ENCODE data around the gene TSPYL1.
A peak's percentile ranks its signal among the peaks of the same experiment; 100 is the strongest.
"Not testable (repeated sequence)": the region's sequence is repeated elsewhere in the genome, so short reads cannot be mapped to it uniquely, and the experiment has no call there.

Gene TSPYL1

DNA sequence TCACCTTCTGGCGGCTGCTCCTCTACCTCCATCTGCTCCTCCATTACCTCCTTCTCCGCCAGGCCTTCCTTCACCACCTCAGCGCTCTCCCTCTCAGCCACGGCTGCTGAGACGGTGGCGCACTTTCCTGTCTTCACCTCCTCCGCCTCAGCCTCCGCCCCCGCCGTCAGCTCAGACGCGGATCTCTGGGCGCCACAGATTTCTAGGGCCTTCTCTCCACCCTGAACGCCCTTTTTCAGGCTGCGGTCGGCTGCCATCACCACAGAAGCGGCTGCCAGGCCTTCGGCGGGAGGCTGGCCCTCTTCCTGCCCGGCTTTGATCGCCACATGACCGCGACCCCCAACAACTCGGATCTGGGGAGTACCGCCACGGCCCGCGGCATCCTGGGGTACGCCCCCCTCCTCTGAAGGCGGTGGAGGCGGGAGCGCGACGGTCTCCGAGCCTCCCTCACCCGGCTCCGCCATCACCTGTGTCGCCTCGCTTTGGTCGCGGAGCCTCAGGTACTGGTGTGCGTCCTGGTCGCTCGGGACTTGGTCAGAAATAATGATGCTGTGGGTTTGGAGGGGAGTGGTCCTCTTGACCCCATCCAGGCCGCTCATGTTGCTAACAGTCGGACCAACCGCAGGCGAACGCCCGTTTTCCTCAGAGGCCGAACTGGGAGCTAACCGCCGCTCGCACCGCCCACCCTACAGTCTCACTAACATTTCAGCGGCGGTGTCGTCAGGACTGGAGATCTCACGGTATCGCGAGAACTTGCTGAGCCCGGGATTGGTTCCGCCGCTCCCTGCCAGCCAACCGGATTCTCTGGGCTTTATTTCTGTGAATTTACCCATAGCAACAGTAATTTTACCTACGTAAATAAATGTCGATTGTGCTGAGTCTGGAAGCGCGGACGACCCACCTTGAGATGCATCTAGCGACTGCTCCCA lies at the start of gene TSPYL1:
TSS of gene TSPYL1 (minus strand) at position 699 of the 929 bp plus-strand sequence. CDS start at position 599, 100 bp downstream.
- DNase-seq (ENCODE audit: low spot score) = peak; percentile 97

DNA sequence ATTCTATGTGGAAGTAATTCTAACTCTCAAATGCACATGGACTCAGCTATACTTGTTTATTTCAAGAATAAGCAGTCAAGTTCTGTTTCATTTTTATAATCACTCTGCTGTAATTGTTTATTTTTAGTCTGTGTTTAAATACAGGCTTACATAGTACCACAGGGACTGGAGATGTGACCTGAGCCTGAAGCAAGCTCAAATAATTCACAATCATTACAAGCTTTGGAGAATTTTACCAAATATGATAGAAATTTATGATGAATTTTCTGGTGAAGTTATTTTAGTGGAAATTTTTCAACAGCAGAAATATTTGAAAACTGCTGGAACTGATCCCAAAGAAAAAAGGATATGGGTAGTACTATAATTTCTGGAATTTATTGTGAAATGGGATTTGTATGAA lies 49.4 kb upstream of the TSPYL1 start:
- DNase-seq (ENCODE audit: low spot score) = no peak

DNA sequence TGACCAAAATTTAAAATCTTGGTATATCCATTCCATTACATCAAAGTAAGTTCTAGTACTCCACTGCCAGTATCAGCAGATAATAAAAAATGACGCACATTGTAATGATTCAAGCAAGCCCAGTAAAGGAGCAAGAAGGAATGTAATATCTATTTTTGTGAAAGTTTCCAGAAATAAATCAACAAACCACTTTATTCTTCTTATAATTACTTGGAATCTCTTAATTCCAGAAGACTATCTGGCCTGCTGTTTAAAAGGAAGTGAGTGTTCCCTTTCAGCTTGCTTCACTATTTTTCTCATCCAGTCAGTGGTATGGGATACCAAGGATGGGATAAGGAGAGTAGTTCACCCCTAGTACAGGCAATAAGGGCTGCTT lies 48.8 kb upstream of the TSPYL1 start:
- DNase-seq (ENCODE audit: low spot score) = no peak

DNA sequence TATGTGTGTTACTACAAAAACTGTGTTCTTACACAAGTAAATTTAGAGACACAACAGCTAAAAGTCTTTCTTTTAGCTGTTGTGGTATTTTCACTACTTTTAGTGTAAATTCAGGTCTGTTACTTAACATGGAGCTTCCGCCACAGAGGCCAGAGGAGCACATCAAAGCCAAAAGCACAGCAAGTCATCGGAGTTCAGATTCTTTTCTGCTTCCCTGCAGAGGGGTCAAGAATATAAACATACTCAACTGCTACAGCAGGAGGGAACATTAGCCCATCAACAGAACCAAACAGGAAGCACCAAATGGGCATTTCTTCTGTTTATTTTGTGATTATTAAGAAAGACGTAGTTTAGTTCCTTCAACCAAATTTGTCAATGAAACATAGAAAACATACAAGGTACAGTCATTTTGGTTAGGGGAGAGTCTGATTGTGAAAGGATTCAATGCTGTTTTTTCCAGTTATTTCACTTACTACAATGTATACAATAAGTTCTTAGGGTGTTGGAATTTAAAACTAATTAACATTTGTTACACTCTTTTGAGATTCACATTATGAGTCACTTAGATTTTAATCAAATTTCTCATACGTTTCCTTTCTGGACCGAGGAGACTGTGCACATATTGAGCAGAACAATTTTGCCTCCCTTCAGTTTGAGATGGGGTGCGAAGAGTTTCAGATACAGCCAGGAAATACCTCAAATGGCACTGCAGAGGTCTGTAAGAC lies 48.2 kb upstream of the TSPYL1 start:
- no peak for DNase-seq (ENCODE audit: low spot score)

DNA sequence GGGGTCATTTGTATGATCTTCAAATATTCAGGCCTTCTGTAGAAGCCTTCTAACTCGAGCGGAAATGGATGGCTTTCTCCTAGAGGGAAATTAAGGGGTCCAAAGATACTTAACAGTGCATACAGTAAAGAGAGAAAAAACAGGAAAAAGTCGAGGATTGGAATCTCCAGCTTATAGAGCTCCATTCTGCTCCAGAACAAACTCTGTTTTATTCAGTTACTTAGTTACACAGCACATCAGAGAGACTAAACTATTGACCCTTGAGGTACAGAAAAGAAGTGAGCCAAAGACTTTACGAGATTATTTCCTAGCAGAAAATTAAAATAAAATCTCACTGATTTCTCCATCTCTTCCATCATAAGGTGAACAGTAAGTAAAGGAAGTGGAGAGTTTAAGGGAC lies 47.3 kb upstream of the TSPYL1 start:
- no peak for DNase-seq (ENCODE audit: low spot score)

DNA sequence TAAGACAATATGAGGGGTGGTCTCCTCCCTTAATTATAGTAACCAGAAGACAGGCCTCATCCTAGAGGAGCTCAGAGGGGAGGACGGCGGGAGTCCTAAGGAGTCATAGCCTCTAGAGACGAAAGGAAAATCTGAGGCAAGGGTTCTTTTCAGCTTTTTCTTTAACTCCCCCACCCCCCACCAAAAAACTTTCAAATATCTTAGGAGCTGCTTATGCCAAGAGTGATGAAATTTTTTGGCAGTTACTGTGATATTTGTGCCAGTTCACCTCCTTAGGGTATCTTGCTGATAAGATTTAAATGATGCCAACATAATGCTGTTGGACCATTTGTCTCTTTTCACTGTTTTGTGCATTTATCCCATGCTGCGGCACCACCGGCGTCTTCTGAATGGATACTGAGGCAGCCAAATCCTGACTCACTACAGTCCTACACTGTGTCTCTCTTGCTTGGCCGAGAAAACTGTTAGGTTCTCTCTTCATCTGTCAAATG lies 46.5 kb upstream of the TSPYL1 start:
- DNase-seq (ENCODE audit: low spot score) = no peak

DNA sequence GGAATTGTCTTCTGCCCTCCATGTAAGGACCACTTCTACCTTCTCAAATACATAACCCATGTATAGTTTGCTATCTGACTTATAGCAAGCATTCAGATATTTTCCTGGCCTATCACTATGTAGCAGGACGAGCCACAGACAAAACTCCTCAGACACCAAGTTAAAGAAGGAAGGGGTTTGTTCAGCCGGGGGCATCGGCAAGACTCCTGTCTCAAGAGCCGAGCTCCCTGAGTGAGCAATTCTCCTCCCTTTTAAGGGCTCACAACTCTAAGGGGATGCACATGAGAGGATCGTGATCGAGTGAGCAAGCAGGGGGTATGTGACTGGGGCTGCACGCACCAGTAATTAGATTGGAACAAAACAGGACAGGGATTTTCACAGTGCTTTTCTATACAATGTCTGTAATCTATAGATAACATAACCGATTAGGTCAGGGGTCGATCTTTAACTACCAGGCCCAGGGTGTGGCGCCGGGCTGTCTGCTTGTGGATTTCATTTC lies 46.0 kb upstream of the TSPYL1 start:
- not testable (repeated sequence) for DNase-seq (ENCODE audit: low spot score)

DNA sequence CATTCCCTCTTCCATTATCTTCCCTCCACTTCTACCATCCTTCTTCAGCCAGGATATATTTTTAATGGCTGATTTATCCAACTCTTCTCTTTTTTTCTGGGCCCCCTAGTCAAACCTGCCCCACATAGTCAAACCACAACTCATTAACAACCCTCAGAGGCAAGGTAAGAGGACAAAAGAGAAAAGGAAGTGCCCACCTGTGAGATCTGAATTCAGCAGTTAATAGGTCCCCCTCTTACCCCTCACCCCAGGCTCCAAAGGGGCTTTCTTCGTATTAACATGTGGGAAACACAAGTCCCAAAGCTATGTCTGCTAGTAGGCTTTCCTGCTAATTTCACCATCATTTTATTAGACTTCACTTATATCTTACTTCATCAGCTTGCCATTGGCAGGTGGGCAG lies 44.1 kb upstream of the TSPYL1 start:
- no peak for DNase-seq (ENCODE audit: low spot score)

DNA sequence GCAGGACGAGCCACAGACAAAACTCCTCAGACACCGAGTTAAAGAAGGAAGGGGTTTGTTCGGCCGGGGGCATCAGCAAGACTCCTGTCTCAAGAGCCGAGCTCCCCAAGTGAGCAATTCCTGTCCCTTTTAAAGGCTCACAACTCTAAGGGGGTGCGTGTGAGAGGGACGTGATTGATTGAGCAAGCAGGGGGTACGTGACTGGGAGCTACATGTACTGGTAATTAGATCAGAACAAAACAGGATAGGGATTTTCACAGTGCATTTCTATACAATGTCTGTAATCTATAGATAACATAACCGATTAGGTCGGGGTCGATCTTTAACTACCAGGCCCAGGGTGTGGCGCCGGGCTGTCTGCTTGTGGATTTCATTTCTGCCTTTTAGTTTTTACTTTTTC lies 42.2 kb upstream of the TSPYL1 start:
- DNase-seq (ENCODE audit: low spot score) = not testable (repeated sequence)

DNA sequence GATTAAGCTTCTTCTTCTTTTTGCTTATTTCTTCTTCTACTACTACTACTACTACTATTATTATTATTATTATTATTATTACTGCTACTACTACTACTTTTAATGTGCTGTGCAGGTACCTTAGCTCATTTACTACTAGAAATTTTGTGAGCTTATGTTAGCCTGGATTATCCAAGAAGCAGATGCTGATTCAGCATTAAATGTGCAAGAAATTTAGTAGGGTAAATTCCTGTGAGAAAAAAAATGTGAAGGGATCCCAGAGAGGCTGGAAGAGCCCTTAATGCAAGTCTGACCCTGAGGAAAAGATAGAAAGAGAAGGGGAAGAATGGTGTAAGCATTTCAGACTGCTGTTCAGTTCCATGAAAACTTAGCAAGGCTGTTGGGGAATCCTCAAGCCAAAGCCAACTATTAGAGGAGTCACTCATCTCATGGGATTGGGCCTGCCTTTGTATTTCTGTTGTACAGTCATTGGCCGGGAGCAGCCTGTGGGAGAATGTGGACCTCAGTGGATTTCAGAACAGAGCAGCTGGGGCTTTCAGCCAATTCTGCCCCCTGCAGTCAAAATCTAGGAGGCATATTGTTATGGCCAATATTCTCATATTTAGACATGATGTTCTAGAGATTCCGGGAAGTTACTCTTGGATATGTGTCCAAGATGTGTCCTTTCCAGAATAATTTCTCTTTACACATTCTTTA lies 37.2 kb upstream of the TSPYL1 start:
- no peak for DNase-seq (ENCODE audit: low spot score)

DNA sequence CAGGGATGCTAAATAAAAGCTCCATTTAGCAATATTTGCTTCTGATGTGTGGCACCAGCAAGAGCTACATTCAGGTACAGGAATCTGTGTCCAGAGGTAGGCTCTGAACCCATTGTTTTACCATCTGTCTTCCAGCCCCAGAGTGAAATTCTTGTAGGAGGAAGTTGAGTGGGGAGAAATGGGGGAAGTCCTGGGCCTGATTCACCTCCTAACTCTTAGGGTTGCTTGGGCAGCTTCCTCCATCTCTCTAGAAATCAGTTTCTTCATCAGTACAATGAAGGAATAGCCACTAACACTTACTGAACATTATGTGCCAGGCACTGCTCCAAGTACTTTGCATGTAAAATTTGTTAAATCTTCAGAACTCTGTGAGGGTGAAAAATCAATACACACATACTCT lies 35.1 kb upstream of the TSPYL1 start:
- peak; percentile 50 for DNase-seq (ENCODE audit: low spot score)

DNA sequence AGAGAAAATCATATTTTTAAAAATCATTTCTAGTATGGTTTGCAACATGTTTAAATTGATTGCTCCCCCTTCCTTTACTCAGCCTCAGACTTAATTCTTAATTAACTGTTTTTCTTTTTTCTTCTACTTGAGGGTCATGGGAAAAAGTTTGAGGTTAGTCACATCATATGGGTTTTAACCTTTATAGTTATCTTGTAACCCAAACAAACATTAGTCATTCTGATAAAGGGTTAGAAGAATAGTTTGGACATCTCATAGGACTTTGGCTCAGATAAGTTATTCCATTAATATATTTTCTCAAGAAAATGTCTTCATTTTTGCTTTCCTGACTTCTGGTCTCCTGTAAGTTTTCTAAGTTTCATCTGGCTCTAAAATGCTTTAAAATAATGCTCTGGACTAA lies 34.5 kb upstream of the TSPYL1 start:
- no peak for DNase-seq (ENCODE audit: low spot score)

DNA sequence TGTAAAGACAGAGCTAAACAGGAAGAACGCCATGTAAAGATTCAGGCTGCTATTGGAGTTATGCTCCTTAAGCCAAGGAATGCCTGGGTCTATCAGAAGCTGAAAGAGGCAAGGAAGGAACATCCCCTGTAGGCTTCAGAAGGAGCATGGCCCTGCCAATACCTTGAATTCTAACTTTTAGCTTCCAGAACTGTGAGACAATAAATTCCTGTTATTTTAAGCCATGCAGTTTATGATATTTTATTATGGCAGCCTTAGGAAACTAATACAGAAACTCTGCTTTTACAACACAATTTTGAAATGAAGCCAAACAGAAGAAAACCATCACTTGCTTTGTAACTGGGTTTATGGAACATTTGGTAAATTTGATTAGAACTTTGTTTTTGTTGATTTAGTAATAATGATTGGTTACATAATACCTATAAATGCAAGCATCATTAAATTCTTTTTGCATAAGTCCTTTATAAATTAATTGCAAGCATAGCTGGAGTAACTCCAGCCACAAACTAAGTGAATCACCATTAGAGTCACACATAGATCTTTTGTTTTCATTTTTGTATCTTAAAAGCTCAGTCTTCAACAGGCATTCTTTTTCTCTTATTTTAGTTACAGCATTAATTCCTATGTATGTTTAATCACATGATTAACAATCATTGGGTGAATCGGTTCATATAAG lies 33.5 kb upstream of the TSPYL1 start:
- DNase-seq (ENCODE audit: low spot score) = no peak

DNA sequence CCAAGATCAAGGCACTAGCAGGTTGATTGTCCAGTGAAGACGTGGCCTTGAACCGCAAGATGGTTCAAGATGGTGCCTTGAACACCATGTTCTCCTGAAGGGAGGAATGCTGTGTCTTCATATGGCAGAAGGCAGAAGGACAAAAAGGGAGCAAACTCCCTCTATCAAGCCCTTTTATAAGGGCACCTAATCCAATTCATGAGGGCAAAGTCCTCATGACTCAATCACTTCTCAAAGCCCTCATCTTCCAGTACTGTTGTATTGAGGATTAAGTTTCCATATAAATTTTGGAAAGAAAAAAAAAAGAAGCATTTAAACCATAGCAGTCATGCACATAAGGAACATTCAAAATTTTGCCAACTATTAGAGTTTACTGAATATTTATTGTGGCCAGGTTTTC lies 29.9 kb upstream of the TSPYL1 start:
- DNase-seq (ENCODE audit: low spot score) = no peak

DNA sequence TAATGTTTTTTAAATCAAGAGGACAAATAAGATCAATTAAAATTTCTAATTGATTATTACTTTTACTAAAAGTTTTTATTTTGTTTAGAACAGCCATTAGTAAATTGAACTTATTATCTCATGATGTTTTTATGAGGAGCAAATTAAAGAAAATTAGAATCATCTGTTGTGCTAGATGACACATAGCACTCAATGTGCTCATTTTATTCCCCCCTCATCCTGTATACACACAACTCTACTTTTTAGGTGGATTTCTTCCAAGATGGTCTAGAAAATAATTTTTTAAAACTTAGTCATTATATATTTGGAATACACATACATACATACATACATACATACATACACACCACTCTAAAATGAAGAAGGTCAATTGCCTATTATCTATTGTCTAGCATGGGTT lies 29.3 kb upstream of the TSPYL1 start:
- no peak for DNase-seq (ENCODE audit: low spot score)

DNA sequence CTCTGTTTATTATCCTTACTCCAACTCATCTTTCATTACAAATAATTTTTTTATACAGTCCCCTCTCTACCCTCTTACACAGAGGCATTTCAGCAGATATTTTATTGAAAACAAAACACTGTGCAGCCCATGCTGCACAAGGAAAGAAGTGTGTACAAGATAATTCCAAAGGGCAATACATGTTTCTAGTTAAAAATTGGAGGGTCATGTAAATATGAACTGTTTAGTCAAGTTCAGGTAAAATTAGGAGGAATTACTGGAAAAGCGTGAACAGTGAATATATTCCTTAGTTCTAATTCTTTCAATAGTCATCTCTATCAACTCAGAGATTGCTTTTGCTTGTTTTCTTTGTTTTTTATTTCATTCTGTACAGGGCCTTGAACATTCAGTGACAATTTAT lies 27.9 kb upstream of the TSPYL1 start:
- no peak for DNase-seq (ENCODE audit: low spot score)

DNA sequence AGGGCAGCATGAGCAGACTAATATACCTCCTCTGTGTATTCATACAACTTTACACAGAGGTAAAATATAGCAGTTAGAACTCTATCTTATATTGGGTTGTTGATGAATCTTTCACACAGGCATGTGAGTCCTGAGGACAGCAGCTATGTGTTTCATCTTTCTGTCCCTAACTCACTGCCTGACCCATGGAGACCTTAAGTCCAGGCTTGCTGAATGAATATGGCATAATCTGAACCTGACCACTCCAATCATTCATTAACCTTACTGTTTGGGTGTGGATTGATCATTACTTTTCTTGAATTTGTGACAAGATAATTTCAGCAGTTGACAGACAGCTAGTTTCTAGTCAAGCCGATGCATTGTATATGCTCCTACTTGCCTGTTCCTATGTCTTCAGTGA lies 27.3 kb upstream of the TSPYL1 start:
- peak; percentile 22 for DNase-seq (ENCODE audit: low spot score)

DNA sequence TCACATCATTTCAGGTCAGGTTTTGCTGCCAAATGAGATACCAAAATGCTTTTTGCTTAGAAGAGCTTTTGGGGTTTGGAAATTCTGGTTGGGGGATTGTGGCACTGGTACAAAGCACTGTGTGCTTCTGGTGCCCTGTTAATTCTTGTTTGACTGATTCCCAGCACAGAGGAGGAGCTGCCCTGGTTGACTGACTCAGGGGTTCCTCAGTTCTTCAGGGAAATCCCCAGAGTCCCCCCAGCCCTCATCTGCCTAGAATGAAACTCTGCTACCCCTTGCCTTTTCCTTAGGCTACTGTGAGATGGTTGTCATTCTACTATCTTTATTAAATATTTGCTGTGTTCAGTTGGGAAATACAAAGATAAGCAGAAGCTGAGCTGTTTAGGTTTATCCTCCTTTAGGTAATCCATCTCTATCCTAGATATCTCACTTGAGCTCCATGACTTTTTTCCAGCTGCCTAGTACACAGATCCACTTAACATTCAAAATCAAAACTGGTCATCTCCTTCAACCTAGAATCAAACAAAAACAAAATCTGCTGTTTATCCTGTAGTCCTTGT lies 24.9 kb upstream of the TSPYL1 start:
- no peak for DNase-seq (ENCODE audit: low spot score)

DNA sequence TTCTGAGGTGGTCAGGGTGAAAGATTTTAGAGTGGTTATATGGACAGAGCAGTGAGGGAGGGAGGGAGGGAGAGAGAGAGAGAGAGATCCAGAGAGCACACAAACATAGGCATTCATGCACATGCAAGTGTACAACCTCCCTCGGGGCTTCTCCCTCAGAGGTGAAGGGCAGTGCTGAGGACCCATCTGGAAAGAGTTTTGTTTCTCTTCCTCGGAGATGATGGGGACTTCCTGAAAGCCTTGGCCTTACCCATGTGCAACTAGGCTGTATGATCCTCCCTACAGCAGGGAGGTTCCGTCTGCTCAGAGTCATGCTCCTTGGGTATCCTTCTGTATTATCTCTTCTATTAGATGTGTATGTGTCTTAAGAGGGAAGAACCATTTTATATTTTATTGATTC lies 21.4 kb upstream of the TSPYL1 start:
- no peak for DNase-seq (ENCODE audit: low spot score)

DNA sequence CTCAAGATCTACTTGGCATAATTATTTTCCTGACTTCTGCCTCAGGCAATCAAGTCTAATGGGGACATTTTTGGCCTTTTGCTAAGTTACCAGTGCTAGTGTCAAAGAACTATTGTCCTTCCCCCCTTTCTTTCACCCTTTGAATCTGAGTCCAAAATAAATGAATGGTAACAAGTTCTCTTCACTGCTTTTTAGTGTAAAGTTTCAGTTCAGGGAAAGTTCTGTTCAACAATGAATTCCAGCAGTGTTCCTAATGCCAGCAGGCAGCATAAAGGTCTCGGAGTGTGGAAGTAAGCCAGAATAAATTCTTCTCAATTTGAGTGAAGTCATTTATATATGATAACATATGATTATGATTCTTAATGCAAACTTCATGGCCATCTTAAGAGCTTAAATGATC lies 20.8 kb upstream of the TSPYL1 start:
- DNase-seq (ENCODE audit: low spot score) = no peak

DNA sequence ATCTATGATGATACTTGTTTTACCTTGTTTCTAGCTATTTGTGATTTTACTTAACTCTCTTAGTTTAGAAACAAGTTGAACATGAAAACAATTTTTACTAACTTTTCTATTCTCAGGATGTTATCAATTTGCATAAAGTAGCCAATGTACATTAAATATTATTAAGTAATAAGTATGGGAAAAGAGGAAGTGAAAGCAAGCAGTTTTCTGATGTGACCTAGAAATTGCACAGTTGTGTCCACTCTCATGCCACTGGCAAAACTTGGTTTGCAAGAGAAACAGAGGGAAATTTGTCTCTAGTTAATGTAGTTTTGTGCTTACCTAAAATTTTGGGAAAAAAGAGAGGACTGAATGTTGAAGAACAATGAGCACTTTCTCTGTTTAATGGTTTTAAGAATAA lies 19.2 kb upstream of the TSPYL1 start:
- DNase-seq (ENCODE audit: low spot score) = no peak

DNA sequence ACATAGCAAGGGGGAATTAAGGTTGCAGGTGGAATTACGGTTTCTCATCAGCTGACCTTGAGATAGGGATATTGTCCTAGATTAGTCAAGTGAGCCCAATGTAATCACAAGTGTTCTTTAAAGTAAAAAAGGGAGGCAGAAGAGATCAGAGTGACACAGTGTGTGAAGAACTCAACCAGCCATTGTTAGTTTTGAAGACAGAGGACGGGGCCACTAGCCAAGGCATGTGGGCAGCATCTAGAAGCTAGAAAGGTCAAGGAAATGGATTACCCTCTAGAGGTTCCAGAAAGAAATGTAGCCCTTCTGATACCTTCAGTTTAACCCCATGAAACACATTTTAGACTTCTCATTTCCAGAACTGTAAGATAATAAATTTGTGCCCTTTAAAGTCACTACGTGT lies 18.5 kb upstream of the TSPYL1 start:
- DNase-seq (ENCODE audit: low spot score) = no peak
